ENCODE results near the gene VIPR1. TPM values are rescaled to one million over a fixed set of nuclear protein-coding genes. Genes with fewer than 3 reads are reported as not detected.

Gene VIPR1
- polyA plus RNA-seq, 1 of the 3 experiments (the other 2 are of a cell fraction): not detected

DNA sequence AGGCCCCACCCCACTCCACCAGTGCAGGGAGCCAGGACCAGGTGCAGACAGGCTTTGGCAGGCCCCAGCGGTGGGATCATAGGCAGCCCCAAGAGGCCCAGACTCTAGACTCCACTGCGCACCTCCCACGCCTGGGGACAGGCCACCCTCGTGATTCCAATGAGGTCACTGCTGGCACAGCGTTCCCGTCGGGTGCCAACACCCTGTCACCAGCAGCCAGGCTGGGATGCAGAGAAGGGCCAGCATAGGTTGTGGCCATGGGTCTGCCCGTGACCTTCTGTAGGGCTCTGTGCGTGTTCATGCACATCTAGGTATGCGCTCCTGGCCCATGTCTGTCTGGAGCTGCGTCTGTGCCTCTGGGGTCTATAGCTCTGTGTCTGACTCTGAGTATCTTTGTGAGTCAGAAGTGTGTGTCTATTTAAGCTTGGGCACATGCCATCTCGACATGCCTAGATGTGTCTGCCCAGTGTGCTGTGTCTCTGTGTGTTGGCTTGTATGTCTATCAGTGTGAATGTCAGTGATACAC, 13.0 kb downstream of the VIPR1 start (continued):
- TF ChIP-seq MXI1 (IDR thresholded peaks at IDR 0.05; ENCODE audit: low read depth, low read length) (no peak), RAD21 (IDR thresholded peaks at IDR 0.05; ENCODE audit: low read length) (no peak)

DNA sequence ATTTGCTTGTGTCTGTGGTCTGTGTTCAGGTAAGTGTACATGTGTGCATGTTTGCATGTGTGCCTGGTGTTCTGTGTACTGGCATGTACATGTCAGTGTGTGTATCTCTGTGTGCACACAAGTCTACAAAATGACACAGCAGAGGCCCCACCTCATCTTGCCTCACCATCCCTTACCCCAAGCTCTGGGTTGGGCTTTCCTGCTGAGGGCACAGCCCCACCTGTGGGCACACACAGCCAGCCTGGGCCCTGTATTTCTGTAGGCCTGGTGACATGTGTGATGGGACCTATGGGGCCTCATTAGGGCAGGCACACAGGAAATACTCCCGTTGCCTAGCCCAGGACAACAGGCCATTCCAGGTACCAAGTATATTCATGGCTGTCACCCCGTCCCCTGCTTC, 13.5 kb downstream of the VIPR1 start:
- 26% methylated on average over 2 of the region's 2 CpGs for WGBS (ENCODE audit: low lambda C conversion rate)
- POLR2A ChIA-PET: no interaction called here
- H3K36me3 ChIP-seq (replicated peaks in 1 of 2; ENCODE audit: control insufficient read depth in 1 of 2, insufficient read depth in 2 of 2, low read length in 1 of 2): no peaks in the 10 kb centered on the region
- no peaks in the 10 kb centered on the region; the same call in 1 of the 2 replicates for H3K27me3 ChIP-seq (ENCODE audit: insufficient read depth)
- H3K79me2 ChIP-seq (ENCODE audit: insufficient read depth): no peaks in the 10 kb centered on the region
- no peaks in the 10 kb centered on the region for H3K9me2 ChIP-seq
- no peak overlapping the region for H3K9ac ChIP-seq
- H4K20me1 ChIP-seq (ENCODE audit: insufficient read depth): no peaks in the 10 kb centered on the region
- H3K27ac ChIP-seq (ENCODE audit: low read depth in 2 of 2, low read length in 1 of 2): no peak overlapping the region
- TF ChIP-seq RXRA (IDR thresholded peaks at IDR 0.05; ENCODE audit: borderline replicate concordance, low read depth): no peak
- TF ChIP-seq, protein P1, sequence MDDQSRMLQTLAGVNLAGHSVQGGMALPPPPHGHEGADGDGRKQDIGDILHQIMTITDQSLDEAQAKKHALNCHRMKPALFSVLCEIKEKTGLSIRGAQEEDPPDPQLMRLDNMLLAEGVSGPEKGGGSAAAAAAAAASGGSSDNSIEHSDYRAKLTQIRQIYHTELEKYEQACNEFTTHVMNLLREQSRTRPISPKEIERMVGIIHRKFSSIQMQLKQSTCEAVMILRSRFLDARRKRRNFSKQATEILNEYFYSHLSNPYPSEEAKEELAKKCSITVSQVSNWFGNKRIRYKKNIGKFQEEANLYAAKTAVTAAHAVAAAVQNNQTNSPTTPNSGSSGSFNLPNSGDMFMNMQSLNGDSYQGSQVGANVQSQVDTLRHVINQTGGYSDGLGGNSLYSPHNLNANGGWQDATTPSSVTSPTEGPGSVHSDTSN (IDR thresholded peaks at IDR 0.05): no peak
- TF ChIP-seq, protein P2, sequence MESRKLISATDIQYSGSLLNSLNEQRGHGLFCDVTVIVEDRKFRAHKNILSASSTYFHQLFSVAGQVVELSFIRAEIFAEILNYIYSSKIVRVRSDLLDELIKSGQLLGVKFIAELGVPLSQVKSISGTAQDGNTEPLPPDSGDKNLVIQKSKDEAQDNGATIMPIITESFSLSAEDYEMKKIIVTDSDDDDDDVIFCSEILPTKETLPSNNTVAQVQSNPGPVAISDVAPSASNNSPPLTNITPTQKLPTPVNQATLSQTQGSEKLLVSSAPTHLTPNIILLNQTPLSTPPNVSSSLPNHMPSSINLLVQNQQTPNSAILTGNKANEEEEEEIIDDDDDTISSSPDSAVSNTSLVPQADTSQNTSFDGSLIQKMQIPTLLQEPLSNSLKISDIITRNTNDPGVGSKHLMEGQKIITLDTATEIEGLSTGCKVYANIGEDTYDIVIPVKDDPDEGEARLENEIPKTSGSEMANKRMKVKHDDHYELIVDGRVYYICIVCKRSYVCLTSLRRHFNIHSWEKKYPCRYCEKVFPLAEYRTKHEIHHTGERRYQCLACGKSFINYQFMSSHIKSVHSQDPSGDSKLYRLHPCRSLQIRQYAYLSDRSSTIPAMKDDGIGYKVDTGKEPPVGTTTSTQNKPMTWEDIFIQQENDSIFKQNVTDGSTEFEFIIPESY (IDR thresholded peaks at IDR 0.05; ENCODE audit: borderline replicate concordance, low read depth): no peak
- no peak overlapping the region for H2AFZ ChIP-seq (ENCODE audit: low read depth)
- no peak for DNase-seq
- H3K4me2 ChIP-seq: no peak overlapping the region
- H3K9me3 ChIP-seq: no peaks in the 10 kb centered on the region
- no peaks in the 10 kb centered on the region for H3F3A ChIP-seq (replicated peaks; ENCODE audit: insufficient read depth)
- H3K4me3 ChIP-seq (ENCODE audit: low read depth in 2 of 2, low read length in 1 of 2): no peak overlapping the region
- no peaks in the 10 kb centered on the region; a peak in 1 of 4 replicates for H3K4me1 ChIP-seq (ENCODE audit: control insufficient read depth in 1 of 2, insufficient read depth in 2 of 2, low read depth in 1 of 2, low read length in 1 of 2)
- CTCF ChIA-PET: interaction anchor here (2.0 kb wide), 1 partner anchor 32 kb away, joined by 5 read pairs; no protein-coding TSS in a partner anchor

DNA sequence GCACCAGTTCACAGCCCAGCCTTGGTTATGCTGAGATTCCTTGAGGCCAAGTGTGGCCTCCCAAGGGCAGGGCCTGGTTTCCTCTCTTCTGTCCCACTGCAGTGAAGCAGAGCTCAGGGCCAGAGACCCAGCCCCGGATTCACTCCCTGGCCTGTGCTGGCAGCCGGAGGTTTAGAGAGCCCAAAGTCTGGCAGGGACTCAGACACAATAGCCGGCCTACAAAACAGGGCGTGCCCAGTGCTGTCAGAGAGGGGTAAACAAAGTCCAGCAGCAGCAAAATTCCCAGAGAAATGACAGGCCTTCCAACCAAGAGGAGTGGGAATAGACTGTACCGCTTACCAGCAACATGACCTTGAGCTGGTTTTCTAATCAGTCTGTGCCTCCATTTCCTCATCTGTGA, 14.0 kb downstream of the VIPR1 start:
- Histone ChIP-seq H3K9me2 (no peaks in the 10 kb centered on the region), H3K9ac (no peak overlapping the region), H3F3A (replicated peaks; ENCODE audit: insufficient read depth) (no peaks in the 10 kb centered on the region), H3K27me3 (ENCODE audit: insufficient read depth) (no peaks in the 10 kb centered on the region), H3K4me2 (no peak overlapping the region), H3K9me3 (no peaks in the 10 kb centered on the region), H3K4me3 (ENCODE audit: low read depth in 2 of 2, low read length in 1 of 2) (no peak overlapping the region), H4K20me1 (ENCODE audit: insufficient read depth) (no peaks in the 10 kb centered on the region), H2AFZ (ENCODE audit: low read depth) (no peak overlapping the region), H3K4me1 (ENCODE audit: control insufficient read depth in 1 of 2, insufficient read depth in 2 of 2, low read depth in 1 of 2, low read length in 1 of 2) (no peaks in the 10 kb centered on the region; a peak in 1 of 4 replicates), H3K27ac (ENCODE audit: low read depth in 2 of 2, low read length in 1 of 2) (no peak overlapping the region), H3K79me2 (ENCODE audit: insufficient read depth) (no peaks in the 10 kb centered on the region), H3K36me3 (replicated peaks in 1 of 2; ENCODE audit: control insufficient read depth in 1 of 2, insufficient read depth in 2 of 2, low read length in 1 of 2) (no peaks in the 10 kb centered on the region)
- DNase-seq: no peak
- ChIA-PET CTCF (interaction anchor here (0.9 kb wide), 1 partner anchor 11 kb away, joined by 3 read pairs; no protein-coding TSS in a partner anchor), POLR2A (no interaction called here)
- 53% methylated on average over 3 of the region's 5 CpGs for WGBS (ENCODE audit: low lambda C conversion rate)
- TF ChIP-seq TAF1 (IDR thresholded peaks at IDR 0.05; ENCODE audit: borderline replicate concordance, low read depth, low read length): no peak
- no peak for TF ChIP-seq MEF2A (IDR thresholded peaks at IDR 0.05; ENCODE audit: borderline replicate concordance, low read depth)
- TF ChIP-seq YY1 (IDR thresholded peaks at IDR 0.05; ENCODE audit: low read depth): no peak
- TF ChIP-seq RAD21 (IDR thresholded peaks at IDR 0.05; ENCODE audit: low read length): no peak
- TF ChIP-seq FOXM1 (IDR thresholded peaks at IDR 0.05; ENCODE audit: low read depth): no peak
- TF ChIP-seq, protein P1 (IDR thresholded peaks at IDR 0.05): no peak
- no peak for TF ChIP-seq TCF12 (IDR thresholded peaks at IDR 0.05)

Data from SK-N-SH (cell line).